Inflammatory macrophage (primary cell): ENCODE results near the gene QSOX2.

ENCODE experiments used
- DNase-seq, 2 donors: peaks; one replicate each; pipeline ENCODE4 v3.0.0-alpha.2; 2020 to 2022

QSOX2 gene

DNA sequence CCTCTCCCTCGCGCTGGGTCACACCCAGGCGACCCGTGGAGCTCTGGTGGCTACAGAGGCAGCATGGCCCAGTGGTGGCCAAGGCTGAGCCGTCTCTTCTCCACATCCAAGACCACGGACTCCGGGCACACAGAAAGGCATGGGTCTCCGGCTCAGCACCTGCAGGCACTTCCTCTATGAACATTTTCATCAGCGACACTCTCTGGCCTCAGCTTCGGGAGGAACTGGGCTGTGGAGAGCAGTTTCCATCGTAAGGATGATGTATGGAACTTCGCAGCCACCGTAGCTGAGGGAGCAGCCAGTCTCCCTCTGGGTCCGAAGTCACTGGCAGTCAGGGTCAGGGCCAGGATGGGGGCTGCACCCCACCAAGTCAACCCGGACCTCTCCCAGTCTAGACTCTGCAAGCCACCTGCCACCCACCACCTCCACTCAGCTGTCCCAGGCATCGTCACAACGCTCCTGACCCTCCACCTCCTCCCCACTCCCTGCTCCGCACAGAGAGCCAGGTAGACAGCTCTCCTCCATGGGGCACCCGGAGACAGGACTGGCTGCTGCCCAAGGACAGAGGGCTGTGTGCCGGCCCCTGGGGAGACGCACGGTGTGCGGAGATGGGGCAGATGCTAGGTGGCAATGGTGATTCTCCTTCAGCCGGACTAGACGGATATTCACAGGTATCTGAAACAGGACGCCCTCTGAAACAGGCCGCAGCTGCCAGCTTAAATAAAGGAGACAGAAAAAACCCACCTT is 9.7 kb downstream of the QSOX2 start:
- DNase-seq: no peak

DNA sequence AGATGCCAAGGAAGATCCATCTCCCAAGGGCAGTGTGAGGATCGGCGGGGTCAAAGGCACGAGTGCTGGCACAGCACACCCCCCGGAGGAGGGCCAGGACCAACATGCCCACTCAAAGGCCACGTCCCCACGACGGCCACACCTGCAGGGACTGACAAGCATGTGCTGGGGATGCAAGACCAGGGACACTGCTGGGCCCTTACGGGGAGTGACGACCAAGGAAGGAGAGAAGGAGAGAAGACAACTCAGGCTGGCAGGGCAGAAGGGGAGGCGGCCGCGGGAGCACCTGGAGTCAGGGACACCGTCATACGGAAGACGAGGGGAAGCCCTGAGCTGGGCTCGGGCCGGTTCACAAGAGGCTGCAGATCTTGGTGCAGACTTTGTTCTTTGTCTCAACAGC is 10.4 kb downstream of the QSOX2 start:
- DNase-seq: no peak

DNA sequence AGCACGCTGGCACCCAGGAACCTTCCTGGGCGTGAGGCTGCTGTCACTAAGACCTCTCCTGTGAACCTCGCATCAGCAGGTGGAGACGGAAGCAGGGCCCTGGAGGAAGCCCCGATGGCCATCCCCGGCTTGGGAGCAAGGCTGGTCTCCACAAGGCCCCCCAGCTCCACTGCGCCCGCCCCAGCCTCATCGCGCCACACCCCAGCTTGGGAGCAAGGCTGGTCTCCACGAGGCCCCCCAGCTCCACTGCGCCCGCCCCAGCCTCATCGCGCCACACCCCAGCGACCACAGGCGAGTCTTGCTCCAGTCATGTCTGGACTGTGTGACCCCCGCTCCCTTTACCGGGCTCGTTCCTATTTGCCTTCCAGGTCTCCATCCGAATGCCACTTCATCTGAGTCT is 11.0 kb downstream of the QSOX2 start:
- DNase-seq: no peak

DNA sequence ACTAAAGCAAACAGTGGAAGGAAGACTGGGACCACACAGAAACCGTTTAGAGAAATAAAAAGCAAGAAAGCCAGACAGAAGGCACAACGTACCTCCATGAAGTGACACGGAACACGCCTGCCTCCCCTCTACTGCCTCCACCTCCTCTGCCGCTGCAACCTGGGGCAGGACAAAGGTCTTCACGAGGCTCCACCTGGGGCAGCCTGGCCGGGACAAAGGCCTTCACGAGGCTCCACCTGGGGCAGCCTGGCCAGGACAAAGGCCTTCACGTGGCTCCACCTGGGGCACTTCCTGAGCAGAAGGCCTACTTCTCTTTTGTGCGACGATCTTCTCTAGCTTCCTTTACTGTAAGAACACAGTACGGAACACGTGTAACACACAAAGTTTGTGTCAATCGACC is 11.7 kb downstream of the QSOX2 start:
- no peak for DNase-seq

DNA sequence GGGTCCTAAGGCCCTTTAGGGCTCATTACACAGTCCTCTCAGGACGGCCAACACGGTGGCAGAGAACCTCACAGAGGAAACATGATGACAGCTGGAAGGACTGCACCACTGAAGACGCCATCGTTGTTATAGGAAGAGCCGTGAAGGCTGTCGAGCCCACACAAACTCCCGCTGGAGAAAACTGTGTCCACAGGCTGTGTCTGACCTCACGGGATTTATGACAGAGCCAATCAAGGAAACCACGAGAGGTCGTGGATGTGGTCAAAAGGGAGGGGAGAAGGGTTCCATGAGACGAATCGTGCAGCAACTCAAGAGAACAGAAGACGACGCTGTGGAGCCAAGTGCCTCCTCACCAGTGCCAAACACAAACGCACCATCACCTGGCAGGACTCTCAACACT is 12.2 kb downstream of the QSOX2 start:
- DNase-seq: no peak

DNA sequence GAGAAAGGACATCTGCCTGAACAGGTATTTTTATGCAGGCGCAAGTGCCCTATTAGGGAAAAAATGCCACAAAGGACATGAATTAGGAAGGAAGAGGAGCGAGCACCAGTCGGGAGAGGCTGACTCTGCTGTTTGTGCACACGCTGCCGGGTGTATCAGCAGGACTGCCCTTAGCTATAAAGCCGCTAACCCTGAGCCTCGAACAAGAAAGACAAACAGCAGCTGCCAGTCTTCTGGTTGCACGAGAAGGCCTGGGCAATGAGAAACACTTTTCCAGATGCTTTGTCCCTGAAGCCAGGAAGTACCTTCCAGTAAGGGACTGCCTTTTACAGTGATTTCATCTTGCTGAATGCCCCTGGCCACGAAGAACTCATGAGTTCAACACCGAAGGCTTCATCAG is 12.6 kb downstream of the QSOX2 start:
- DNase-seq: no peak

DNA sequence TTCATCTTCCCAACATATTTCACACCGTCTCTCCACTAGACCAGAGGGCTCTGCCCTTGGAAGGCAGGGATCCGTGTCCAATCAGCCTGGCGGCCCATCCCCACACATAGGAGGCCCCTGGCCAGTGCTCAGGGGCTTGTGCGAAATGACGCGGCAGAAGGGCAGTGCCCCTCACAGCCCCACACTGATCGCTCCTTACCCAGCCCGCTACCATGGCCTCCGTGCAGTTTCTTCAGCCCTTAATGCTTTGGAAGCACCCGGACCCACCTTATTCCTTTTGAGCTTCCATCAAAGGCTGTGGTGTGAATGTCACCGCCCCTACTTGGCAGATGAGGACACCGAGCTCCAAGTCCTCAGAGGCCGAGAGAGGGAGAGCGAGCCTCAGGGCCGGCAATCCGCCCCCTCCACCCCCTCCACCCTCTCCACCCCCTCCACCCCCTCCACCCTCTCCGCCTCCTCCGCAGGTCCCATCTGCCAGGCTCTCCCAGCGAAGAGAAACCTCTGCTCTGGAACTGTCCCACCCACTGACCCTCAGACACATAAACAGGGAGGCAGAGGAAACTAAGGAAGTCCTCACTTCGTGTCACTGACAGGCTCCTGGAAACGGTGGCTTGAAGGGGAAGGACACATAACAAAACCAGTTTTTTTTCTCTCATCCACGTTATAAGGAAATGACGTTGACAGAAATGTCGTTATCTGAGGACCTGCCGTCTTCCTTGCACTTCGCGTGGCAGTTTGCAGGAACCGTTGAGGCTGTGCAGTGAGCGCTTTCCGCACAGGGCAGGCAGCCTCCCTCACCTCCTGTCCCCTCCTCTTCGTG is 13.9 kb downstream of the QSOX2 start:
- peak; percentile 77 to 81 for DNase-seq

DNA sequence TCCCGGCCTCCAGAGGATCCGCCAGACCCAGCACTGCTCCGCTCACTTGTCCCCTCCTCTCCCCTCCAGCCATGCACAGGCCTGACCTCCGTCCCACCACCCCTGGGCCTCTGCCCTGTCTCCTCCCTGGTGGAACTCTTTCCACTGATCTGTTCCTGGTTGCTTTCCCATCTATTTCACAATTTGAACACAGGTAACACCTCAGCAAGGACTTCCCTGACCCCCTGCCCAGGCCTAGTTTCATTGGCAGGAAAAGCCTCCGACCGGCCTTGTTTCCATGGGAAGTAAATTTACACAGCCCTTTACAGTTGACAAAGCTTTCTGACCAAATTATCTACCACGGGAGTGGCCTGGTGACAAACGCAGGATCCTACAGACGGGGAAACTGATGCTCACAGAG is 14.8 kb downstream of the QSOX2 start:
- no peak for DNase-seq

DNA sequence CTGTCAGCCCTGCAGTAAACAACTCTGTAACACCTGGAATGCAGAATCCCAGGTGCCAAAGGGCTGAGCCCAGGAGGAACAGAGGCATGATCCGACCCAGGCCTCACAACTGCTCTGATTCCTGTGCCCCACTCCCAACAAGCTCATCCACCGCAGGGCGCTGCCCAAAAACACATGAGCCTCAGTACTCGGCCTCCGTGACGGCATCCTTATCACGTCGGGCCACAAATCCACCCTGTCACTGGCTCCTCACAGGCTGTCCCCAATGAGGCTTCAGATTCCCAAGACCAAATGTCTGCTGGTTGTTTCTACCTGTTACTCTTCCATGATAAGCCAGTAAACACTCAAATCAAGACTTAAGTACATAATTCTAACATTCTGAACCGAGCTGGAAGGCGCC is 15.2 kb downstream of the QSOX2 start:
- no peak for DNase-seq

DNA sequence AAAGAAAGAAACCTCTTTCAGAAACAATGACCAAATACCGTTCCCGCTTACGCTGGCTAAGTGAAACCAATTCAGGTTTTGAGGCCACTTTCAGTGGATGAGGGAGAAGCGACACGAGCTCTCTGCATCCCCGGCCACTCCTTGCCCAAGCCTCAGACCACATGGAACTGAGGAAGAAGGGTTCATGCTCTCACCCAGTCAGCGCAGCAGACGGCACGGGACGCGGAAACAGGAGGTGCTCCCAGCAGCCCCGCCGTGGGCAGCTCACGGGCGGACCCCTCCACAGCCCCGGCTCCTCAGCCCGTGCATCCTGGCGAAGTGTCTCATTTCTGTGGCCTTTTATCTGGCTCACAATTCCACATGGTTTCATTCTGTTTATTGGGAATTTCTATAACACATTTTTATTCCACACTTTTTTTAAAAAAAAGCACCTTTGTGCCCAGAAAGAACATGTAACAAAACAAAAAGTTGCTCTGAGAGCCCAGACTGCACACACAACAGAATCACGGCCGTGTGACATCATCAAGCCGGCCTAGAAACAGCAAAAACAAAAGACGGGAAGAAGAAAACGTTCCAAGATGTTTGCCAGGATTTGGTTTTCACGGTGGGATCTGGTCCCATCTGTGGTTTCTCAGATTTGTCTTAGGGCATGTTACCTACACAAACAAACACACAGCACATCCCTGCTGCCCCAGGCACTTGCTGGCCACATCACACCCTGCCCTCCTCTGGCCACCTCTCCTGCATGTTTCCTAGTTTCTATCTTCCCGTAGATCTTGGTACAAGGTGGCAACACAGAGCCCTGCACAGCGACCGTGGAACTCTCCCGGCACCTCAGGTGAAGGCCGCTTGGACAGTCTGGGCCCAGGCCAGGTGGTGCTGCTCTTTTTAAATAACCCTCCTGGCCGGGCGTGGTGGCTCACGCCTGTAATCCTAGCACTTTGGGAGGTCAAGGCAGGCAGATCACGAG is 16.2 kb downstream of the QSOX2 start:
- DNase-seq: no peak

DNA sequence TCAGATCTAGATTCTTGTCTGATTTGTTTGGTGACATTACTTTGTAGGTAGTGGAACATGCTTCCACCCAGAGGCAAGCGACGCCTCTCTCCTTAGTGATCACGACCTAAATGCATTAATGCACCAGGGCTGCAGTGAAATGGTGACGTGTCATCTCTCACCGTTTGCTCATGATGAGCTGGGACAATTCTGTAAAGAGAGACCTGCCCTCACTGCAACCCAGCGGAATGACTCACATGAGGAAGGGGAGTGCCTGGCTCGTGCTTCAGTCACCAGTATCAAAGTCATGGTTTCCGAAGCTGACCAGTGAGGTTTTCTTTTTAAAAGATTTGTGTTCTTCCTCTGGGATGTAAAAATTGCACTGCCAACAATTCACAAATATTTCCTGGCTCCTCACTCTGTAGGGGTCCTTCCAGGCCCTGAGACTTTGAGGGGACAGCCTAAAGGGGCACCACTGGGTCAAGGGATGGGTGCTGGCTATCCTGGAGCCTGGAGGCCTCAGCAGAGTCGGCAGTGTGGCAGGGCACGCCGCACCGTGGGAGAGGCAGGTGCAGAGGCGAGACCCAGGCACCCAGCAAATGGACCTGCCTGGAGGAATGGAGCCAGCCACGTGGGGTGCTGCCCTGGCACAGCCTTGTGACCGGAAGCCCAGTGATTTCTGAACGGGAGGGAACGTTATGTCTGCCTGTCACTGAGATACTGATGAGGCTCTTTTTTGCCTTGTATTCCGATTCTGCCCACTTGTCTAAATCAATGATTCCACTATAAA is 17.3 kb downstream of the QSOX2 start:
- no peak for DNase-seq

DNA sequence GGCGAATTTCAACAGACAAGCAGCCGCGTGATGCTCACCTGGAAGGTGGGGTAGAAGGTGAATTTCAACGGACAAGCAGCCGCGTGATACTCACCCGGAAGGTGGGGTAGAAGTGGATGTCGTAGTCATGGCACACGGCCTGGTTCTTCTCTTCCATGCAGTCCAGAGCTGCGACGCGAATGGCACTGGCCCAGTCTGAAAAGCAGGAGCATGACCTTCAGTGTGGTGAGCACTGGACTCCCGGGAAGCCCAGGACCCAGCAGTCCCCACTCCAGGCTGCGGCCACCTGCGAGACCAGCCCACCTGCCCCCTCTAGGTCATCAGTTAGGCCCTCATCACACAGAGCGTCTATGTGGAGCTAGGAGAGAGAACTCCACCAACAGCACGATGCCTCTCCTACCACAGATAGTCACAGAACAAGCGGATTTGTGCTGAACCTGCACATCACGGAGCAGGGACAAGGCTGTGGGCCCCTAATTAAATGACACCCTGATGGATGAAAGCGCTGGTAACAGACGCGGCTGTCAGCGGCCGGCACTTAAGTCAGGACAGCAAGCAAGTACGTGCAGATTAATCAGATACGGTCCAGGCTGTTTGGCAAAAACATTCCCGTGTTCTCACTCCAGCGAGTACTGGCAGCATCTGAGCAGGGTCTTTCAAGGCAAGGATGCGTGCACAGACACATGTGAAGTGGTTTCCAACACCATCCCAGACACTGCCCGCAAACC is 18.8 kb downstream of the QSOX2 start:
- DNase-seq: no peak

DNA sequence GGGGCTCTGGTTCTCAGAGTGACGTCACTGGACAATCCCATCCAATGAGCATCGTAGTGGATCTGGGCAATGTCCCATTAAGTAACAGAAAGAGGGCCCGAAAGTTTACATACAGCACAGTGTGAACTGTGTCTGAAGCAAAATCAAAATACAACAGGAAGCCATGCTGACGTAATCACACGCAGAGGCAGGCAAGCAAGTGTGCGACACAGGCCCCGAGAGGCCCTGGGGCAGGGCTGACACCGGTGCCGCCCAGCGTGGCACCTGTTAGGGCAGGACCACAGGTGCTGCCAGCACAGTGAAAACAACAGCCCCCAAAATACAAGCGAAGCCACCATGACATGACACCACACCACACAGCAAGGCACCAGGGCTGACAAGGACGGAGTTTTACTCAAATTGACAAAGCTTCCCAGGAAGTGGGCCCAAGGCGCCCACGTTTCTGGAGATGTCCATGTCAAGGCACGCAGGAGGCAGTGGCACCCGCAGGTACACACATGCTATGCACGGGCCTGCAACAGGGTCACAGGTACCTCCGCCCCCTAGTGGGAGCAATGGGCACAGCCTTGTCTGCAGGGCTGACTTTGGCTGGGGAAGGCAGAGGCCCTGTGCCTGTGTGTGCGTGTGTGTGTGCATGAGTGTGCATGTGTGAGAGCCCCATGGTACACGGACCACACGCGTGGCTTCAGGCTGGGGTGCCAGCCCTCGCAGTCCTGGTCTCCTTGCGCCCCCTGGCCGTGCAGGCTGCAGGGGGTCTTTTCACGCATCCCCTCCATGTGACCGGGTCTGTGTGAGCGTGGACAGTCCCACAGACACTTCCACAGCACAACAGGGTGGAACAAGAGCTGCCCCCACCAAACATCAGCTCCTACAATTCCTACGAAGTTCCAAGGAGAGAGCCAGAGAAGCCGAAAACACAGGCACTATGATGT is 19.6 kb downstream of the QSOX2 start:
- peak; percentile 28 to 42 for DNase-seq

DNA sequence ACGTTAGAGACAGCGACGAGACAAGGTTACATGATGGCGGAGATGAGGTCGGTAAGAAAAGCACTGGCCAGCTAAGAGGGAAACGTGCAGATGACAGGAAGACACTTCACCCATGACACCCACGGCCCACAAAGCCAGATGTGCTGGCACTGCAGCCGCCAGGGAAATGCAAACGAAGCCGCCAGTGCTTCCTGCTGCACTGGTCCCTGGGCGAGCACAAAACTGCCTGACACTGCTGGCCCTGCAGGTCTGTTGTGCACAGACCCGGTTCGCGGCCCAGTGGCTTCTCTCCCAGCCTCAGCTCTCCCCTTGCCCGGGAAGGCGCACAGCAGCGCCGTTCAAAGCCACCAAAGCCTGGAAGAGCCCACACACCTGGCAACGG is 20.3 kb downstream of the QSOX2 start:
- DNase-seq: no peak

DNA sequence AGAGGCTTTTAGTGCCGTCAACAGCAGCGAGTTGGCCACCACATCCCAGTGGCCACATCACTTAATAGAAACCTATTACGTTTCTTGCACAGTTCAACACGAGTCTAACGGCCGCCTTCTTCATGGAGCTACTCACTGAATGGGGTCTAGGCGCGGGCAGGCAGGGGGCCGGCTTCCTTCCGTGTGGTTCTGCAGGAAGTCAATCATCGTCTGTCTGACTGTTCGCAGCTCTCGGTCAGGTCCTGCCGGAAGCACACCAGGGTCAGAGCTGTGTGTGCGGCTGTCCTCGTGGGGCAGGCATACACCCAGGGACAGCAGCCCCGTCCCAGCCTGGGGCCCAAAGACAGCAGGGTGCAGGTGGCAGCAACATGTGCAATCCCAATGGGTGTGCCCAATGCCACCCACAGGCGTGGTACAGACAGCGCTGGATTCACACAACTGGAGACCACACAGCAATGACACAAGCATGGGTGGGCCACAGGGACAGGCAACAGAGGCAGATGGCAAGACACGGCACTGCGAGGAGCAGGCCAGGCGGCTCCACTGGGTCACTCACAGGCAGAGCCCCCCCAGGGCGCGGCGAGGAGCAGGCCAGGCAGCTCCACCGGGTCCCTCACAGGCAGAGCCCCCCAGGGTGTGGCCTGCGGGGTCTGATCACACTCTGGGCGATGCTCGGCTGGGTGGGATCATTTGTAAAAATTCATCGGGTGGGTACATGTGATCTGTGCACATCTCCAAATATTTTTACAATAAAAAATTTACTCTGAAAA is 21.6 kb downstream of the QSOX2 start:
- no peak for DNase-seq

DNA sequence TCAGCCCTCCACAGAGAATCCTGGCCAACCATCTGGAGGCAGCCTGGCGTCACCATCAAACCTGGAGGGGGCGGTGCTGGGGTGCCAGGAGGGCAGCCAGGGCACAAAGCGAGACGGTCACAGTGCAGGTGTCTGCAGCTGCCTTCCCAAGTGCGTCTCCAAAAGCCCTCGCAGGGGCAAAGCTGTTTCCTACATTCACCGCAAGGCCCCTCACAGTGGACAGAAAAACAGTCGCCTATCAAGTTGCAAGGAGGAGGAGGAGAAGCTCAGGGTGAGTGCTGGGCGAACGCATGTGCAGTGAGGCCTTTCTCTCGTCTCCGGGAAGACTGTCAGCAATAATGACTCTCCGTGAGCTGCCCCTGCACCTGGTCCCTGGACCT is 22.7 kb downstream of the QSOX2 start:
- no peak for DNase-seq

DNA sequence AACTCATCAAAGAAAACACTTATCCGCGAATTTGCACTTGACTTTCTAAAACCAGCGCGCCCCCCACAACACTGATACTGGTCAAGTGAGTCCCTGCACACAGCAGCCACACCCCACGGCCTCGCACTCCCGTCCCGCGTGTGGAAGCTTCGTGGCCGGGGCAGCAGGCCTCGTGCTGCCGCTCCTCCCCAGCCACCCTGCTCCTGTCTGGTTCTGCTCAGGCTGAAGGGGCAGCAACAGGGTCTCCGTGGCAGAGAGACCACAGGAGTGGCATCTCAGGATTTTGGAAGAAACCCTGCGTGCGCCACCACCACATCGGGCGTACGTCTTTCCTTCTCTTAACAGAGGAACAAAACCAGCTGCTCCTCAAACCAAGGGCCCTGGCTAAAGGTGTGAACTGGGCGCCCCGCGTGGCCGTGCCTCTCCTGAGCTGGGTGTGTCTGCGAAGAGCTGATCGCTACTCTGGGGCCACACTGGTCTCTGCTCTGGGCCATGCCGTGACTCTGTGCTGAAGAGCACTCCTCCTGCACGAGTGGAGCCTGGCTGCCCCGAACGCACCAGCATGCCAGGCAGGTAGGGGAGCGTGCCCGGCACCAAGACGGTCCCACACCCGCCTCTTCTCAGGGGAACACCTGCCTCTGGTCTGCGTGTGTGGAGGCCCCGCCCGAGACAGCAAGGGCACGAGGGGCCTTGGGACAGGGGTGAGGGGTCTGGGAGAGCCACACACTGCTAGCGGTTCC is 23.3 kb downstream of the QSOX2 start:
- DNase-seq: no peak

DNA sequence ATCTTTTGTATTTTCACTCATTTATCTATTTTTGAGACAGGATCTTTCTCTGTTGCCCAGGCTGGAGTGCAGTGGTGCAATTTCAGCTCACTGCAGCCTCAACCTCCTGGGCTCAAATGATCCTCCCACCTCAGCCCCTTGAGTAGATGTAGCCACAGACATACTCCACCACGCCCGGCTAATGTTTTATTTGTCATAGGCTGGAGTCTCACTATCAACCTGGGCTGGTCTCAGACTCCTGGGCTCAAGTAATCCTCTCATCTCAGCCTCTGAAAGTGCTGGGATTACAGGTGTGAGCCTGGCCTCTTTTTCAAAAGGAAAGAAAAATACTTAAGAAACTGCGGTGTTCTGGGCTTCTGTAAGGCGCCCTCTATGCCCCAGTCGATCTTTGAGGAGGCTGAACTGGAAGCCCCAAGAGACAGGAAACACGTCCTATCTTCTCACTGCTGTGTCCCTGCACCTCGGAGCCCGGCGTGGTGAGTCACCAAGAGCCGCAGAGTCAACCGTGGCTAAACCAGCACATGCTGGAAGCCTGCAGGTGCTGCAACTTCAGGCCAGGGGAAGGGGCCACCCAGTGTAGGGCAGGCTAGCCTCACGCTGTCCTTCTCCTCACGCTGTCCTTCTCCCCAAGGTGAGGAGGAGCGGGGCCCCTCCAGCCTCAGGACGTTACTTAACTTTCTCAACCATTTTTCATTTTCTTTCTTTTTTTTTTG is 25.4 kb downstream of the QSOX2 start:
- DNase-seq: no peak
